Endothelial cell of umbilical vein (primary cell): ENCODE results near the gene TRAF3. TPM values are rescaled to one million over a fixed set of nuclear protein-coding genes. Genes with fewer than 3 reads are reported as not detected.

Source experiments
- BruUV-seq: library from RNA; stranded (reverse); fragments of 400-500 nt; replicated peaks from 2 replicates; lab custom pipeline; 2021; lab: Mats Ljungman, UMichigan
- CTCF ChIA-PET: fragments of 300-600, 350-600 bp; sonication (Branson Sonifier 250); formaldehyde crosslinking; loops from one replicate; lab custom pipeline; 2021; ENCODE audit warnings: antibody characterized with exemption, inconsistent platforms; lab: Charles Lee
- POLR2A ChIA-PET: fragments of 300-600, 350-600 bp; sonication (Branson Sonifier 250); formaldehyde crosslinking; loops from one replicate; lab custom pipeline; 2021; ENCODE audit warnings: antibody characterized with exemption, inconsistent platforms; lab: Charles Lee
- DNase-seq: peaks from one replicate; pipeline ENCODE4 v3.0.0-alpha.2; 2011; ENCODE audit warnings: low read depth, low spot score
- FAIRE-seq: peaks from 2 replicates; lab custom pipeline; 2011; peaks lifted over from hg19 to GRCh38; lab: Jason Lieb, UNC
- H2AFZ ChIP-seq: 2 replicates; pipeline ENCODE4 v1.6.0; 2012; ENCODE audit warnings: low read depth, low read length, control low read depth, inconsistent platforms
- H3K27ac ChIP-seq: 2 replicates; pipeline ENCODE4 v1.5.1; 2011; ENCODE audit warnings: low read depth, mild to moderate bottlenecking, control low read depth, low read length, moderate library complexity; ENCODE audit not compliant: insufficient read depth
- H3K27me3 ChIP-seq, 2 experiments: 2 replicates each; pipeline versions ENCODE4 v1.6.0 to v1.6.1; 2011; ENCODE audit warnings: low read length in 2 of 2, mixed read lengths in 1 of 2; ENCODE audit not compliant: control insufficient read depth in 2 of 2, insufficient read depth in 2 of 2
- H3K36me3 ChIP-seq, 2 experiments: 2 replicates in 1 of 2; 3 replicates in 1 of 2; pipeline ENCODE4 v1.5.1; 2011; ENCODE audit warnings: low read length in 2 of 2, mild to moderate bottlenecking in 1 of 2, moderate library complexity in 1 of 2; ENCODE audit not compliant: control insufficient read depth in 2 of 2, insufficient read depth in 2 of 2; ENCODE audit errors: extremely low read depth in 1 of 2
- H3K4me1 ChIP-seq: 3 replicates; pipeline ENCODE4 v1.5.1; 2011; ENCODE audit warnings: mild to moderate bottlenecking, low read length; ENCODE audit not compliant: control insufficient read depth, insufficient read depth; ENCODE audit errors: extremely low read depth
- H3K4me2 ChIP-seq: 2 replicates; pipeline ENCODE4 v1.6.1; 2011; ENCODE audit warnings: low read length, control low read depth, mixed read lengths; ENCODE audit not compliant: insufficient read depth
- H3K4me3 ChIP-seq, 3 experiments: fragments of 200-600 bp in 1 of 3; sonication (generic), shearing (Covaris generic) in 1 of 3; replicated peaks in 1 of 3; 2 replicates each; pipeline ENCODE4 v1.5.1; 2011 to 2016; ENCODE audit warnings: control low read depth in 3 of 3, low read length in 3 of 3, mild to moderate bottlenecking in 2 of 3, inconsistent platforms in 1 of 3, low read depth in 1 of 3, moderate library complexity in 1 of 3; ENCODE audit not compliant: insufficient read depth in 1 of 3
- H3K79me2 ChIP-seq: 2 replicates; pipeline ENCODE4 v1.6.0; 2012; ENCODE audit warnings: low read length, inconsistent platforms; ENCODE audit not compliant: control insufficient read depth, insufficient read depth
- H3K9ac ChIP-seq: replicated peaks from 2 replicates; pipeline ENCODE3; 2011; ENCODE audit warnings: low read length, control low read depth; ENCODE audit not compliant: insufficient read depth; ENCODE audit errors: extremely low read depth
- H3K9me1 ChIP-seq: replicated peaks from 3 replicates; pipeline ENCODE4 v1.6.0; 2011; ENCODE audit warnings: mild to moderate bottlenecking, low read length; ENCODE audit not compliant: control insufficient read depth, insufficient read depth; ENCODE audit errors: extremely low read depth
- H3K9me3 ChIP-seq: replicated peaks from 2 replicates; pipeline ENCODE4 v1.5.1; 2012; ENCODE audit warnings: low read length, inconsistent platforms; ENCODE audit not compliant: control insufficient read depth, insufficient read depth
- H4K20me1 ChIP-seq: replicated peaks from 2 replicates; pipeline ENCODE3; 2011; ENCODE audit warnings: mild to moderate bottlenecking, low read length; ENCODE audit not compliant: control insufficient read depth, insufficient read depth; ENCODE audit errors: extremely low read depth
- EZH2 ChIP-seq: IDR thresholded peaks from 2 replicates; pipeline ENCODE4 v1.6.1; 2012; ENCODE audit warnings: borderline replicate concordance, low read depth, mild to moderate bottlenecking, moderate library complexity, low read length, inconsistent platforms; ENCODE audit not compliant: severe bottlenecking
- FOS ChIP-seq: IDR thresholded peaks from 2 replicates; pipeline ENCODE4 v1.6.1; 2011; ENCODE audit warnings: mild to moderate bottlenecking, low read length, moderate library complexity, borderline replicate concordance; ENCODE audit not compliant: insufficient read depth
- GATA2 ChIP-seq: IDR thresholded peaks from 2 replicates; pipeline ENCODE4 v1.7.0; 2011; ENCODE audit warnings: low read depth, mild to moderate bottlenecking, moderate library complexity, mixed read lengths, low read length; ENCODE audit not compliant: insufficient read length, insufficient read depth
- JUN ChIP-seq: IDR thresholded peaks from 2 replicates; pipeline ENCODE4 v1.6.1; 2011; ENCODE audit warnings: borderline replicate concordance, low read depth; ENCODE audit not compliant: insufficient read length, insufficient read depth
- MYC ChIP-seq: IDR thresholded peaks from one replicate; pipeline ENCODE4 v1.6.1; 2011; ENCODE audit warnings: mild to moderate bottlenecking, low read depth, low read length
- POLR2A ChIP-seq: IDR thresholded peaks from 2 replicates; pipeline ENCODE4 v1.6.1; 2012; ENCODE audit warnings: low read depth, mild to moderate bottlenecking, control low read depth, low read length
- POLR2AphosphoS5 ChIP-seq: IDR thresholded peaks from 2 replicates; pipeline ENCODE4 v1.6.1; 2012; ENCODE audit warnings: low read depth, mild to moderate bottlenecking, control low read depth, low read length, moderate library complexity; ENCODE audit not compliant: insufficient read depth
- dilution Hi-C: fragments of 300-500 bp; cut with MboI; formaldehyde crosslinking; loops from one replicate; pipeline ENCODE4 v1.15.0; 2019; ENCODE audit warnings: low sequenced_read_pairs; ENCODE audit not compliant: extremely low pct_ligation_motif_present
- intact Hi-C: fragments of 100-400 bp; cut with micrococcal nuclease; formaldehyde crosslinking; loops from one replicate; pipeline ENCODE4 v1.10.0; 2022
- polyA plus RNA-seq, 4 experiments: library from polyadenylated mRNA; depleted of rRNA in 3 of 4; stranded (reverse) in 3 of 4; unstranded in 1 of 4; fragments of >200 nt; gene quantifications; 2 replicates each; pipeline versions ENCODE4 v1.2.1 to v1.2.3, GENCODE V29; 2011 to 2012; ENCODE audit warnings: missing spikeins in 1 of 4
- total RNA-seq: library from RNA; stranded (reverse); gene quantifications from 2 replicates; pipeline ENCODE4 v1.2.3, GENCODE V29; 2021
- TF ChIP-seq, protein P1 (sequence below), 2 donors: IDR thresholded peaks; 1 replicate in 1 of 2; 2 replicates in 1 of 2; pipeline ENCODE4 v1.5.1; 2011; ENCODE audit warnings: low read length in 2 of 2, mild to moderate bottlenecking in 2 of 2, moderate library complexity in 2 of 2, control low read depth in 1 of 2, inconsistent platforms in 1 of 2, low read depth in 1 of 2; ENCODE audit not compliant: insufficient read depth in 1 of 2; ENCODE audit errors: extremely low read depth in 1 of 2
- TF ChIP-seq, protein P2 (sequence below): IDR thresholded peaks from 2 replicates; pipeline ENCODE4 v1.6.1; 2011; ENCODE audit not compliant: insufficient read depth, insufficient read length

TRAF3 gene
- total and polyA plus RNA-seq, 2 donors (not counting 3 experiments of a cell fraction or from before 2014, with no cell fraction given), result 14.4 to 27.6 TPM

DNA sequence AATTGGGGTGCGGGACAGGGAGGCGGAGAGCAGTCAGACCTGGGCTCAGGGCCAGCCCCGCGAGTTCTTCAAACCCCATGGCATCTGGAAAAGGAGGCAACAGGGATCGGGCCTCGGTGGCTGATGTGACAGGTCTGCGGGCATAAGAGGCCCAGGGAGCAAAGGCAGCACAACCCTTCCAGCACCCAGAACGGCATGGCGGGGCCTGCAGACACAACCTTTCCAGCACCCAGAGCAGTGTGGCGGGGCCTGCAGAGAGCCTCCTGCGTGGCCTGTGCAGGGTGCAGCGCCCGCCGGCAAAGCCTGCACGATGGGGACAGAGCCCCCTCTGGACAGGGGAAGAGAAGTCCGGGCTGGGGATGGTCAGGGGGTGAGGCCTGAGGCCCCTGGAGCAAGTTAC lies 26.2 kb upstream of the TRAF3 start:
- Histone ChIP-seq H3K79me2 (no peaks in the 10 kb centered on the region), H3K36me3 (peaks cover 0 to 2% of the 10 kb centered on the region in 2 experiments), H3K4me3 (no peak overlapping the region), H3K4me2 (no peak overlapping the region), H3K27me3 (no peaks in the 10 kb centered on the region), H3K4me1 (no peaks in the 10 kb centered on the region), H2AFZ (no peak overlapping the region), H3K9me3 (no peaks in the 10 kb centered on the region), H4K20me1 (no peaks in the 10 kb centered on the region), H3K9ac (no peak overlapping the region), H3K9me1 (no peaks in the 10 kb centered on the region), H3K27ac (no peak overlapping the region)
- no peak for DNase-seq
- no peak for FAIRE-seq
- CTCF ChIA-PET, result interaction anchor here (0.6 to 1.1 kb wide), 3 partner anchors 22 to 282 kb away, joined by 3 read pairs; no protein-coding TSS in a partner anchor
- TF ChIP-seq, protein P1, sequence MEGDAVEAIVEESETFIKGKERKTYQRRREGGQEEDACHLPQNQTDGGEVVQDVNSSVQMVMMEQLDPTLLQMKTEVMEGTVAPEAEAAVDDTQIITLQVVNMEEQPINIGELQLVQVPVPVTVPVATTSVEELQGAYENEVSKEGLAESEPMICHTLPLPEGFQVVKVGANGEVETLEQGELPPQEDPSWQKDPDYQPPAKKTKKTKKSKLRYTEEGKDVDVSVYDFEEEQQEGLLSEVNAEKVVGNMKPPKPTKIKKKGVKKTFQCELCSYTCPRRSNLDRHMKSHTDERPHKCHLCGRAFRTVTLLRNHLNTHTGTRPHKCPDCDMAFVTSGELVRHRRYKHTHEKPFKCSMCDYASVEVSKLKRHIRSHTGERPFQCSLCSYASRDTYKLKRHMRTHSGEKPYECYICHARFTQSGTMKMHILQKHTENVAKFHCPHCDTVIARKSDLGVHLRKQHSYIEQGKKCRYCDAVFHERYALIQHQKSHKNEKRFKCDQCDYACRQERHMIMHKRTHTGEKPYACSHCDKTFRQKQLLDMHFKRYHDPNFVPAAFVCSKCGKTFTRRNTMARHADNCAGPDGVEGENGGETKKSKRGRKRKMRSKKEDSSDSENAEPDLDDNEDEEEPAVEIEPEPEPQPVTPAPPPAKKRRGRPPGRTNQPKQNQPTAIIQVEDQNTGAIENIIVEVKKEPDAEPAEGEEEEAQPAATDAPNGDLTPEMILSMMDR (IDR thresholded peaks at IDR 0.05; ENCODE audit: extremely low read depth in 1 of 2, insufficient read depth in 1 of 2, low read depth in 1 of 2, low read length in 2 of 2), result no peak
- TF ChIP-seq GATA2 (no peak), POLR2AphosphoS5 (no peak), MYC (no peak), JUN (no peak), EZH2 (no peak), POLR2A (no peak), FOS (no peak)
- TF ChIP-seq, protein P2, sequence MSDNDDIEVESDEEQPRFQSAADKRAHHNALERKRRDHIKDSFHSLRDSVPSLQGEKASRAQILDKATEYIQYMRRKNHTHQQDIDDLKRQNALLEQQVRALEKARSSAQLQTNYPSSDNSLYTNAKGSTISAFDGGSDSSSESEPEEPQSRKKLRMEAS, result no peak
- dilution Hi-C loops (no loop called here), intact Hi-C loops (no loop called here)
- POLR2A ChIA-PET, result no interaction called here
- BruUV-seq, result no TSS peak
